ENCODE data around the gene DOCK9. TPM values are rescaled to one million over a fixed set of nuclear protein-coding genes. Genes with fewer than 3 reads are reported as not detected.
"Not testable (repeated sequence)": the region's sequence is repeated elsewhere in the genome, so short reads cannot be mapped to it uniquely, and the experiment has no call there.

Gene DOCK9
- total RNA-seq, 8 experiments from 2014 or later: 1.8 to 39.0 (median 4.9) TPM

DNA sequence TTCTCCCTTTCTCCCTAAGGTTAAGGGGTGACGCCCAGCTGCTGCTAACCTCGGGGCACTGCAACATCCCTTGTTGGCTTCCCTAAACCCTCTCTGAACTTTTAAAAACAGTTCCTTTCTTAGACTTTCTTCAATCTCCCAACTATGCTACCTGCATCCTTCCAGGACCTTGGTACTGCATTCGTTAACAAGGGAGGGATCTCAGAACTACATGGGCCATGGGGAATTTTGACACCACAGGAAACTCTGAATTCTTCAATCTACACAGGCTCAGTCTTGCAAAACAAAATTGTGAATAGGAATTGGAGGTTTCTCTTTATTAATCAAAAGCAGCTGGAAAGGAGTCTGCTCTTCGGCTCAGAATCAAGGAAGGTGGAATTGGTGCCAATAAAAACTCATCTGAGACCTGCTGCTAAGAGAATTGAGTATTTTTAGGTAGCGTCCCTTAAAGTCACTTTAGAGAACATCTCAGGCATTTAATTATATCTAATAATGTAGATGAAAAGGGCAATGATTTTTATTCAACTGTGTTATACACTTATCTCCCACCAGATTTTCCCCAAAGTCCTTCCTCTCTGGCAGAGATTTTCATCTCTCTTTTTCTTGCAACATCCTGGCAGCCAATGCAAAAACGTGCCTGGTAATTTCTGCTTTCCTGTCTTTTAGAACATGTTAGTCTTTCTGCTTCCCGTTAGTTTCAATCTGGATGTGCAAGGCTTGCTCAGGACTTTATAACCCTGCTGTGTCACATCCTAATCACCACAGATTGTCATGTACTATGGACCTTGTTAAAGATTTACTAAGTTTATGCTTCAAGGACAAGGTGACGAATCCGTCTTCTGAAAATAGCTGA is 156.3 kb downstream of the DOCK9 start:
- WGBS, 10 experiments: 22 to 80% (median 37%) methylated on average over 4 to 8 of the region's 9 CpGs
- in situ Hi-C loops (cut with MboI; ENCODE audit: low pct_unique_long_range_greater_than_20kb in 2 of 9, low sequenced_read_pairs in 9 of 9, unreplicated experiment in 9 of 9): no loop called here

GRCh38 chr13:98820744-98821371 is 157.0 kb downstream of the DOCK9 start:
- in situ Hi-C loops (cut with MboI; ENCODE audit: low pct_unique_long_range_greater_than_20kb in 2 of 9, low sequenced_read_pairs in 9 of 9, unreplicated experiment in 9 of 9): no loop called here
- no peak overlapping the region for H3K27ac ChIP-seq

More for the DNA sequence above, 156.3 kb downstream of the DOCK9 start:
- Histone ChIP-seq H3K4me3 (no peak overlapping the region), H3K27ac (no peak overlapping the region), H3K4me1 (replicated peaks in 1 of 2) (peaks cover 7 to 9% of the 10 kb centered on the region in 2 donors)
- ATAC-seq (replicated peaks in 6 of 8): peak in 1 of 8 experiments; percentile 42

GRCh38 chr13:98820300-98820699 is 157.6 kb downstream of the DOCK9 start:
- no peak overlapping the region for H3K27ac ChIP-seq
- in situ Hi-C loops (cut with MboI; ENCODE audit: low pct_unique_long_range_greater_than_20kb in 2 of 9, low sequenced_read_pairs in 9 of 9, unreplicated experiment in 9 of 9): no loop called here
- peaks cover 3 to 5% of the 10 kb centered on the region in 2 donors for H3K4me1 ChIP-seq (replicated peaks in 1 of 2)
- no peak for ATAC-seq (replicated peaks in 6 of 8)
- no peak overlapping the region for H3K4me3 ChIP-seq
- 17 to 100% (median 91%) methylated on average over 1 to 3 of the region's 3 CpGs; no CpG with 5 or more reads in 1 of the 10 experiments for WGBS, 10 experiments

More at GRCh38 chr13:98820744-98821371, 157.0 kb downstream of the DOCK9 start:
- Histone ChIP-seq H3K4me1 (replicated peaks in 1 of 2) (peaks cover 3 to 5% of the 10 kb centered on the region in 2 donors), H3K4me3 (no peak overlapping the region)
- 54 to 100% (median 60%) methylated on average over 1 to 3 of the region's 3 CpGs; no CpG with 5 or more reads in 3 of the 10 experiments for WGBS, 10 experiments
- no peak for ATAC-seq (replicated peaks in 6 of 8)

- no peak overlapping the region for H3K27ac ChIP-seq
- H3K4me3 ChIP-seq: no peak overlapping the region
- 83 to 100% (median 97%) methylated on average over 2 to 5 of the region's 6 CpGs; no CpG with 5 or more reads in 3 of the 10 experiments for WGBS, 10 experiments
- H3K4me1 ChIP-seq (replicated peaks in 1 of 2): peaks cover 3 to 5% of the 10 kb centered on the region in 2 donors
- no peak for ATAC-seq (replicated peaks in 6 of 8)
- in situ Hi-C loops (cut with MboI; ENCODE audit: low pct_unique_long_range_greater_than_20kb in 2 of 9, low sequenced_read_pairs in 9 of 9, unreplicated experiment in 9 of 9): no loop called here
Observed at GRCh38 chr13:98819382-98820010, 158.4 kb downstream of the DOCK9 start.

GRCh38 chr13:98816406-98816805 is 161.5 kb downstream of the DOCK9 start:
- no peak overlapping the region for H3K27ac ChIP-seq
- no peaks in the 10 kb centered on the region for H3K4me1 ChIP-seq (replicated peaks in 1 of 2)
- WGBS, 10 experiments: 65 to 98% (median 89%) methylated on average over 4 to 12 of the region's 12 CpGs
- in situ Hi-C loops (cut with MboI; ENCODE audit: low pct_unique_long_range_greater_than_20kb in 2 of 9, low sequenced_read_pairs in 9 of 9, unreplicated experiment in 9 of 9): no loop called here
- H3K4me3 ChIP-seq: no peak overlapping the region
- no peak for ATAC-seq (replicated peaks in 6 of 8)

DNA sequence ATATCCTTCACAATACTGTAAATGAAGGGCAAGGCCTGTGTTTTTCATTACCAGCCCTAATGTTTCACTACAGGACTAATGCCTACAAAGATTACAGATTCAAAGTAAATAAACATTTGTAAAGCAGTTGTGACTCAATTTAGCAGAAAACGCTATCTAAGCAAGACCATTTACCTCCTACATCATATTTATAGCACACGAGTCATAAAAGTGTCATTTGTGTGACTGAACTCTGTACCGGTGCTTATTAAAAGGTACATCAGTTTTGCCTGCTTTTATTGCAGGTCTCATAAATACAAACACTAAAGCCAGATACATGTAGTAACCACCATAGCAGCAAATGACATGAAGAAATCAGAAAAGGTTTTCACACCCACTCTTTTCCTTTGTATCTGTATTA is 163.9 kb downstream of the DOCK9 start:
- no peak overlapping the region for H3K4me3 ChIP-seq
- no peak overlapping the region for H3K27ac ChIP-seq
- WGBS, 10 experiments: 23 to 94% (median 50%) methylated on average over 2 to 3 of the region's 3 CpGs; no CpG with 5 or more reads in 1 of the 10 experiments
- in situ Hi-C loops (cut with MboI; ENCODE audit: low pct_unique_long_range_greater_than_20kb in 2 of 9, low sequenced_read_pairs in 9 of 9, unreplicated experiment in 9 of 9): no loop called here
- ATAC-seq (replicated peaks in 6 of 8): peak in 1 of 8 experiments; percentile 76
- H3K4me1 ChIP-seq (replicated peaks in 1 of 2): no peaks in the 10 kb centered on the region

- H3K4me1 ChIP-seq (replicated peaks in 1 of 2); H3K4me3 ChIP-seq; in situ Hi-C loops (cut with MboI; ENCODE audit: low pct_unique_long_range_greater_than_20kb in 2 of 9, low sequenced_read_pairs in 9 of 9, unreplicated experiment in 9 of 9); H3K27ac ChIP-seq: not testable (repeated sequence)
- peak in 3 of 8 experiments; percentile 88 to 93 (median 90) for ATAC-seq (replicated peaks in 6 of 8)
- no CpG with 5 or more reads among the region's 5 CpGs for WGBS, 10 experiments
Observed at GRCh38 chr13:98812186-98812790, 165.6 kb downstream of the DOCK9 start.

DNA sequence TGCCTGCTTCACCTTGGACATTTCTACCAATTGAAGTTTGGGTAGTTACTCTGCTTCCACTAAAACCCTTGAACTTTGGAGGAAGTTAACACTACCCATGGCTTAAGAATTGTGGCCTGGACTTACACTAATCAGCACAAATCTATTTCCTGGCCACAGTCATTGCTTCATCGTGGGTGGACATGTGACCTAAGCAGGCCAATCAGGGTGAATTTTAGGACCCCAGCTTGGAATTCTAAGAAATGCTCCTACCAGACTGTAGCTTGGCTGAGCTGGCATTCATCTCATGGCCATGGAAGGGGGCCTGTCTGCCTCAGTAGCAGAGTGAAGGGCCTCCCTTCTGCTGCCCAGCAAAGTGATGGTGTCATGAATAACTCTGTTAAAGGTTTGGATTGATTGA is 167.1 kb downstream of the DOCK9 start:
- H3K4me1 ChIP-seq (replicated peaks in 1 of 2): no peaks in the 10 kb centered on the region
- no peak for ATAC-seq (replicated peaks in 6 of 8)
- no peak overlapping the region for H3K27ac ChIP-seq
- H3K4me3 ChIP-seq: no peak overlapping the region
- 80 to 100% methylated on average over 1 of the region's 1 CpG; no CpG with 5 or more reads in 8 of the 10 experiments for whole genome bisulfite sequencing, 10 experiments
- in situ Hi-C loops (cut with MboI; ENCODE audit: low pct_unique_long_range_greater_than_20kb in 2 of 9, low sequenced_read_pairs in 9 of 9, unreplicated experiment in 9 of 9): no loop called here

DNA sequence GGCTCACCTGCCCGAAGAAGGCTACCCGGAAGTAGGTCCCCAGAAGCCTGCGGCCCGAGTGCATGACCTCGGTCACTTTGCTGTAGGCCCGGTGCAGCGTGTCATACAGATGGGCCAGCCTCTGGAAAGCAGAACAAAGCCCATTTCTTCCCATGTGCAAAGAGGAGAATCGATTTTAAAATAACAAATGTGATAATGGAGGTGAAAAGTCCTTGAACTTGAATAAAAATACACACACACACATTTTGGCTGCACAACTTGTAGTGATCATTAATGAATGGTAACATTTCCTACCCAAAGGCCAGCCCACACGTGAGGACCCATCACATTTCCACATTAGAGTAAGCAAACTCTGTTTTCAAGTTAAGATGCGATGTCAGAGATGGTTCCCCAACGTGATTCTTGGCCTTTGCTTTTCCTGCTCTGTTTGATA is 168.5 kb downstream of the DOCK9 start:
- 50 to 94% (median 91%) methylated on average over 2 to 11 of the region's 11 CpGs; no CpG with 5 or more reads in 2 of the 10 experiments for WGBS, 10 experiments
- no peak overlapping the region for H3K4me3 ChIP-seq
- in situ Hi-C loops (cut with MboI; ENCODE audit: low pct_unique_long_range_greater_than_20kb in 2 of 9, low sequenced_read_pairs in 9 of 9, unreplicated experiment in 9 of 9): no loop called here
- no peaks in the 10 kb centered on the region for H3K4me1 ChIP-seq (replicated peaks in 1 of 2)
- ATAC-seq (replicated peaks in 6 of 8): no peak
- no peak overlapping the region for H3K27ac ChIP-seq

DNA sequence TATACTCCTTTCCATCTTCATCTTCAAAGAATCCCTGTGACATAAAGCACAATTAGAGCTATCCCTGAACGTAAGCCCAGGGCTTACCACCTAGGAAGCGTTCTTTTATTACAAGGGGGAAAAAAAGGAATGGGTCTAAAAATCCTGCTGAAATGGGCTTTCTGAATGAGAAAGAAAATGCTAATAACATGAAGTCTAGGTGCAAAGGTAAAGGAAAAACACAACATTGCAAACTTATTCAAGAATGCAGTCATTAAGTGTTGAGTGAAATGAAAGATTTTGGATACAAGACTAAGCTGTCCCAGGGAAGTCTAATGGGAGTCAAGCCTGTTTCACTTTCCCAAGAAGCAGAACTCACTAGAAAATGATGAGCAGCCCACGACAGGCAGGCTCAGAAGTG is 170.1 kb downstream of the DOCK9 start:
- no peaks in the 10 kb centered on the region for H3K4me1 ChIP-seq (replicated peaks in 1 of 2)
- in situ Hi-C loops (cut with MboI; ENCODE audit: low pct_unique_long_range_greater_than_20kb in 2 of 9, low sequenced_read_pairs in 9 of 9, unreplicated experiment in 9 of 9): no loop called here
- H3K27ac ChIP-seq: no peak overlapping the region
- ATAC-seq (replicated peaks in 6 of 8): no peak
- 36 to 90% (median 62%) methylated on average over 1 to 3 of the region's 3 CpGs; no CpG with 5 or more reads in 1 of the 10 experiments for WGBS, 10 experiments
- H3K4me3 ChIP-seq: no peak overlapping the region

- ATAC-seq (replicated peaks in 6 of 8): no peak
- Histone ChIP-seq H3K27ac (no peak overlapping the region), H3K4me1 (replicated peaks in 1 of 2) (no peaks in the 10 kb centered on the region), H3K4me3 (no peak overlapping the region)
- 41 to 100% (median 75%) methylated on average over 1 to 5 of the region's 9 CpGs; no CpG with 5 or more reads in 4 of the 10 experiments for WGBS, 10 experiments
- in situ Hi-C loops (cut with MboI; ENCODE audit: low pct_unique_long_range_greater_than_20kb in 2 of 9, low sequenced_read_pairs in 9 of 9, unreplicated experiment in 9 of 9): no loop called here
Observed at GRCh38 chr13:98804336-98804855, 173.5 kb downstream of the DOCK9 start.

DNA sequence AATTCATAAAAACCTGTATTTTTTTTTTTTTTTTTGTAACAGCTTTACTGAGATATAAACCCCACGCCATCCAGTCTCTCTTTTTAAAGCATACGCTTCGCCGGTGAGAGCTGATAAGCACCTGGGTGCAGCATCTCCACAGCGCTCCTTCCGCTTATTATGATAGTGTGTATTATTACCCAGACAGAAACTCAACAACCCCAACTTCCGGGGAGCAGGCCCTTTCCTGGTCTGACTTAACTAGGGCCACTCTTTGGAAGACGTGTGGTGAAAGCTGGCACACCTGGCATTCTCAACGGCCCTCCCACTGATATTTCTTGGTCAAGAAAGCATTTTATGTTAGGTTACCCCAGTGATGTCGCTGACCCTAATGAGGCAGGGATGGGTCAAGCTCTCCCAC is 173.9 kb downstream of the DOCK9 start:
- Histone ChIP-seq H3K4me1 (replicated peaks in 1 of 2) (no peaks in the 10 kb centered on the region), H3K4me3 (no peak overlapping the region), H3K27ac (no peak overlapping the region)
- ATAC-seq (replicated peaks in 6 of 8): no peak
- in situ Hi-C loops (cut with MboI; ENCODE audit: low pct_unique_long_range_greater_than_20kb in 2 of 9, low sequenced_read_pairs in 9 of 9, unreplicated experiment in 9 of 9): no loop called here
- WGBS, 10 experiments: 83 to 100% (median 97%) methylated on average over 1 to 7 of the region's 10 CpGs; no CpG with 5 or more reads in 2 of the 10 experiments
